Forelimb muscle (tissue), 1 donor: ENCODE results near the gene OTUD7B. TPM values are rescaled to one million over a fixed set of nuclear protein-coding genes. Genes with fewer than 3 reads are reported as not detected.

ENCODE experiments used
- DNase-seq: peaks from one replicate; pipeline ENCODE4 v3.0.0-alpha.2; 2013; ENCODE audit warnings: low read depth
- polyA plus RNA-seq: library from polyadenylated mRNA; unstranded; fragments of 120-200 nt; gene quantifications from one replicate; pipeline ENCODE4 v1.2.1, GENCODE V29; 2013; ENCODE audit not compliant: insufficient read length

Gene OTUD7B
- polyA plus RNA-seq, 1 donor = 14.5 TPM

GRCh38 chr1:149917571-149918144, 92.9 kb downstream of the OTUD7B start, which contains the start of gene SV2A:
SV2A (minus strand) TSS chr1:149917844; CDS start chr1:149913840, 4,004 bp downstream.
- no peak for DNase-seq

DNA sequence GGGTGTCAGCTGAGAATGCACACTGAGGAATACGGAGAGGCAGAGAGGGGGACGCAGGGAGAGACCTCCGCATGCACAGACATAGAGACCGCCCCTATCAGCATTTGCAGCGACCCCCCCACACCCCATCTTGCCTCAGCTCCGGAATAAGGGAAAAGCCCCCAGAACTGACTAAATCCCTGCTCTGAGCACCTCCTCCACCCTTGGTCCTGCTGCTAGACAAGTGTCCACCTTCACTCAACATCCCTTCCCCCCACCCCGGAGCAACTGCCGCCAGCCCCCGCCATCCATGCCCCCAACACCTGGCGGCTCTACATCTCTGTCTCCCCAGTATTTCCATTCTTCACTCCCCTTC, 93.7 kb downstream of the OTUD7B start:
- no peak for DNase-seq

- no peak for DNase-seq
These were observed 94.2 kb downstream of the OTUD7B start for GRCh38 chr1:149916193-149916897.

GRCh38 chr1:149915429-149916192, 94.9 kb downstream of the OTUD7B start:
- DNase-seq = no peak

DNA sequence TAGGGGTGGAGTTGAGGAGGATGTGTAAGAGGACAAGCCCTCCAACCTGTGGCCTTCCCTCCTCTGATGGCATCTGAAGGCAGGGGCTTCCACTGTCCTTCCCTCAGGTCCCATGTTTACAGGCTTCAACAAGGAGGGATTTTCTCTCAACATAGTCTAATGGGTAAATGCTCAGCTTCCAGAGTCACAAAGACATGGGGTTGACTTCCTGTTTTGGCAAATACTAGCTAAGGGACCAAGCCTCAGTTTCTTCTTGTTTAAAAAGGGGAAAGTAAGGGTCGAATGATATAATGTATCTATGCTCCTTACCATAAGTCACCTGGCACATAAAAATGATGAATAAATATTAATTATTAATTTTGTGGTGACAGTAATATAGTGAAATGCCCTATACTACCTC, 96.0 kb downstream of the OTUD7B start:
- DNase-seq = no peak

- no peak for DNase-seq
These were observed 103.9 kb downstream of the OTUD7B start for GRCh38 chr1:149906570-149907075.

GRCh38 chr1:149903836-149904491, 106.6 kb downstream of the OTUD7B start:
- no peak for DNase-seq

- peak; percentile 91 for DNase-seq
These were observed 110.9 kb downstream of the OTUD7B start, which contains the start of gene BOLA1 for GRCh38 chr1:149899460-149900284. BOLA1 (plus strand) TSS chr1:149899568; CDS start chr1:149900060, 492 bp downstream.

DNA sequence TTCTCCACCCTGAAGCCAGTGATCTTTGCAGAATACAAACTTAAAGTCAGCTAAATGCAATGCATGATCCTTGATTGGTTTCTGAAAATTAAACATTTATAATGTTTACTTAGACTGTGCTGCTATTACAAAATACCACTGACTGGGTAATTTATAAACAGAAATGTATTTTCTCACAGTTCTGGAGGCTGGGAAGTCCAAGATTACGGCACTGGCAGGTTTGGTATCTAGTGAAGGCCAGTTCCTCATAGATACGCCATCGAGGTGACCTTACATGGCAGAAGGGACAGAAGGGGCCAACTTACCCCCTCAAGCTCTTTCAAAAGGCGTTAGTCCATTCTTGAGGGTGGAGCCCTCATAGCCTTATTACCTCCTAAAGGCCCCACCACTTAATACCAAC, 114.0 kb downstream of the OTUD7B start:
- DNase-seq = no peak

- peak; percentile 22 for DNase-seq
These were observed 121.6 kb downstream of the OTUD7B start for GRCh38 chr1:149888999-149889289.

GRCh38 chr1:149888247-149888998, 122.1 kb downstream of the OTUD7B start:
- DNase-seq = peak; percentile 78

Other genes starting within 250 kb of the OTUD7B start
- 1.9 TPM for gene FCGR1A, start 228.0 kb downstream of the OTUD7B start, polyA plus RNA-seq
- 11.7 TPM for gene BOLA1, start 111.2 kb downstream of the OTUD7B start, polyA plus RNA-seq
- gene SV2A, start 92.9 kb downstream of the OTUD7B start, polyA plus RNA-seq = 3.1 TPM
- 32.3 TPM for gene SF3B4, start 82.9 kb downstream of the OTUD7B start, polyA plus RNA-seq
- 16.5 TPM for gene MTMR11, start 73.8 kb downstream of the OTUD7B start, polyA plus RNA-seq
- gene VPS45, start 57.0 kb upstream of the OTUD7B start, polyA plus RNA-seq = 45.4 TPM
- 98.5 TPM for gene PLEKHO1, start 139.2 kb upstream of the OTUD7B start, polyA plus RNA-seq
- gene ANP32E, start 225.4 kb upstream of the OTUD7B start, polyA plus RNA-seq = 34.6 TPM
- gene CA14, start 247.0 kb upstream of the OTUD7B start, polyA plus RNA-seq = 5.2 TPM